Fibroblast of lung (primary cell): ENCODE data around the gene DARS2. TPM values are rescaled to one million over a fixed set of nuclear protein-coding genes. Genes with fewer than 3 reads are reported as not detected.
A peak's percentile ranks its signal among the peaks of the same experiment; 100 is the strongest.

ENCODE experiments used
- DNase-seq, 2 donors: peaks; one replicate each; pipeline versions ENCODE4 v3.0.0 to v3.0.0-alpha.2; 2010; ENCODE audit warnings: low read depth in 2 of 2
- H2AFZ ChIP-seq: 2 replicates; pipeline ENCODE4 v1.5.1; 2012; ENCODE audit warnings: low read length, control low read depth, inconsistent platforms
- H3K27ac ChIP-seq: 2 replicates; pipeline ENCODE4 v1.5.1; 2011; ENCODE audit warnings: low read length, control low read depth; ENCODE audit not compliant: insufficient read depth
- H3K27me3 ChIP-seq: 2 replicates; pipeline ENCODE4 v1.5.1; 2011; ENCODE audit warnings: mild to moderate bottlenecking, low read length; ENCODE audit not compliant: control insufficient read depth, insufficient read depth
- H3K36me3 ChIP-seq: 2 replicates; pipeline ENCODE4 v1.5.1; 2011; ENCODE audit warnings: low read length; ENCODE audit not compliant: control insufficient read depth, insufficient read depth
- H3K4me1 ChIP-seq: 2 replicates; pipeline ENCODE4 v1.5.1; 2011; ENCODE audit warnings: low read length; ENCODE audit not compliant: control insufficient read depth, insufficient read depth; ENCODE audit errors: extremely low read depth
- H3K4me2 ChIP-seq: 2 replicates; pipeline ENCODE4 v1.5.1; 2011; ENCODE audit warnings: low read length, control low read depth; ENCODE audit not compliant: insufficient read depth; ENCODE audit errors: extremely low read depth
- H3K4me3 ChIP-seq, 4 experiments: fragments of 200-600 bp in 1 of 4; sonication (generic) in 1 of 4; replicated peaks in 1 of 4; 2 replicates each; pipeline ENCODE4 v1.5.1; 2011 to 2016; ENCODE audit warnings: low read length in 4 of 4, low read depth in 3 of 4, mild to moderate bottlenecking in 3 of 4, control low read depth in 2 of 4, inconsistent platforms in 1 of 4, mixed read lengths in 1 of 4; ENCODE audit not compliant: insufficient read depth in 1 of 4; ENCODE audit errors: control extremely low read depth in 1 of 4
- H3K79me2 ChIP-seq: 2 replicates; pipeline ENCODE4 v1.5.1; 2012; ENCODE audit warnings: mild to moderate bottlenecking, low read length, inconsistent platforms; ENCODE audit not compliant: control insufficient read depth, insufficient read depth
- H3K9ac ChIP-seq: 2 replicates; pipeline ENCODE4 v1.5.1; 2011; ENCODE audit warnings: mild to moderate bottlenecking, low read length, control low read depth; ENCODE audit not compliant: insufficient read depth
- H3K9me3 ChIP-seq: 2 replicates; pipeline ENCODE4 v1.5.1; 2012; ENCODE audit warnings: low read depth, low read length; ENCODE audit not compliant: control insufficient read depth, insufficient read depth
- H4K20me1 ChIP-seq: 2 replicates; pipeline ENCODE4 v1.5.1; 2011; ENCODE audit warnings: low read length; ENCODE audit not compliant: control insufficient read depth, insufficient read depth; ENCODE audit errors: extremely low read depth
- CTCF ChIP-seq, 2 donors: IDR thresholded peaks in 1 of 2; conservative IDR thresholded peaks in 1 of 2; 1 replicate in 1 of 2; 2 replicates in 1 of 2; pipeline ENCODE4 v1.5.1; 2011 to 2012; ENCODE audit warnings: low read length in 2 of 2, control low read depth in 1 of 2, inconsistent platforms in 1 of 2, low read depth in 1 of 2, mild to moderate bottlenecking in 1 of 2
- EZH2 ChIP-seq: IDR thresholded peaks from 2 replicates; pipeline ENCODE4 v1.5.1; 2012; ENCODE audit warnings: low read length, control low read depth, mild to moderate bottlenecking; ENCODE audit errors: missing control alignments
- polyA plus RNA-seq, 2 donors: library from polyadenylated mRNA; depleted of rRNA in 1 of 2; stranded (reverse) in 1 of 2; unstranded in 1 of 2; fragments of >200 nt; gene quantifications; 2 replicates each; pipeline ENCODE4 v1.2.1, GENCODE V29; 2011 to 2012; ENCODE audit warnings: missing spikeins in 1 of 2
- total RNA-seq: library from RNA; depleted of rRNA; stranded (reverse); fragments of >200 nt; gene quantifications from 2 replicates; pipeline ENCODE4 v1.2.1, GENCODE V29; 2014

The DARS2 gene
- total and polyA plus RNA-seq, 2 donors (not counting 1 experiment from before 2014, with no cell fraction given): 17.8 to 19.5 TPM

DNA sequence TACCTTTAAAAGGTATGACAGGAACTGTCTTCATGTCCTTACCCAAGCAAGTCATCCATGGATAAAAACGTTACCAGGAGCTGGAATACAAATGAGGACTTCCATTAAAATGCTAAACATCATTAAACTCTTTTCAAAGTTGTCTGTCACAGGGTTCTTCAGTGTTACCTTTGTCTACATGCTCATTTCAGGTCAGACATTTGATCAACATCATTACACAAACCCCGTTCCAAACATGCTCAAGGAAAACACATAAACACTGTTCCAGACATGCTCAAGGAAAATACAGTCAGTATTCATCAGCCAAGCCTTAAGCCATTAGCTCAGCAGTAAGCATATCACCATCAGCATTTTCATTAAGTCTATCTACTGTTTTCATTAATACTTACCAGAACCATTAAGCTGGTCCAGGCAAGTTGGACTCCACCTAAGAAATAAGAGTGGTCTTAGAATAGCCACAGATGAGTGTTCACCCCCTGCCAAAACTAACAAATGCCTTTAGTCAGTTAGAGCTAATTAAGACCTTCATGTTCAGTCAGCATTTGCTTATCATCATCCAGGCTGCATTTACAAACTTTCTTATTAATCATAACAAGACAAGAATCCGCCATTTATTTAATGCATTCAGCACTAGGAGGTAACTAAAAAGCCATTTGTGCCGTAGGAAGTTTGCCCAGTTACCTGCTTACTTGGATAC, 41.1 kb downstream of the DARS2 start:
- peaks cover 5% of the 10 kb centered on the region for H4K20me1 ChIP-seq
- H3K4me3 ChIP-seq: peak overlapping the region; percentile 94 to 99 (median 98)
- no peaks in the 10 kb centered on the region for H3K9me3 ChIP-seq
- H3K9ac ChIP-seq: no peak overlapping the region
- H3K79me2 ChIP-seq: peaks cover 36% of the 10 kb centered on the region
- H3K4me2 ChIP-seq: peak overlapping the region; percentile 89
- no peak for TF ChIP-seq CTCF (conservative IDR thresholded peaks at IDR 0.05 in 1 of 2, IDR thresholded peaks at IDR 0.05 in 1 of 2; ENCODE audit: low read depth in 1 of 2, low read length in 2 of 2)
- no peak for TF ChIP-seq EZH2
- H3K27me3 ChIP-seq: no peaks in the 10 kb centered on the region
- H3K27ac ChIP-seq: no peak overlapping the region
- H2AFZ ChIP-seq: no peak overlapping the region
- peaks cover 23% of the 10 kb centered on the region for H3K36me3 ChIP-seq
- H3K4me1 ChIP-seq: peaks cover 5% of the 10 kb centered on the region
- no peak for DNase-seq

DNA sequence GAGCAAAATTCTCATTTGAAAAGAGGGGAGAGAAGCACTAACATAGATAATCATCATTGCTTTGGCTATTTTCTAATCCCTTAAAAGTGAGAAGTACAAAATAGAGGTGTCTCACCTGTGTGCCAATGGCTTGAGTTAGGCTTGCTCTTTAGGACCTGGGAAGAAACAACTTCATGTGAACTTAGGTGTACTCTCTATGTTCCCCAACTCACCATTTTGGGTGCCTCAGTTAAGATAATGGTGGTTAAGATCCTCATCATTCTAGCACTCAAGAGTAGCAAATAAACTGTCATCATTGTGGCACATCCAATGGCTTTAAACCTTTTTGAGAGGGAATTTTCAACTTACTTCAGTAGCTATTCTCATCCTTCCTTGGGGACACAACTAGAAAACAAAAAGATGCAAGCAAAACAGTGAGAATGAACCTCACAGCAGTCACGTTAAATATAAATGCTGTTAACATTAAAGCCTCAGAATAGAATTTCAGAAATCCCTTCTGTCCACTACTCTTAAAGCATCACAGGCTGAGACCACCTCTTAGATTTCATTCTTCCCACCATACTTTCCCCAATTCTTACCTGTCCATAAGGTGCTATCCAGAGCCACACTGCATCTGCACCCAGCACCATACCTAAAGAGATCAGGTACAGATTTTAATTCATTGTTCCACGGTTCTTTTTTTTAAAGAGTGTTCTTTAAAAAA, 42.1 kb downstream of the DARS2 start:
- Histone ChIP-seq H3K79me2 (peaks cover 36% of the 10 kb centered on the region), H3K27me3 (no peaks in the 10 kb centered on the region), H4K20me1 (peaks cover 5% of the 10 kb centered on the region), H3K4me2 (peak overlapping the region; percentile 89), H3K4me3 (peak overlapping the region; percentile 94 to 99 (median 98)), H3K36me3 (peaks cover 23% of the 10 kb centered on the region), H2AFZ (no peak overlapping the region), H3K4me1 (peaks cover 5% of the 10 kb centered on the region), H3K9ac (peak overlapping the region; percentile 81), H3K9me3 (no peaks in the 10 kb centered on the region), H3K27ac (peak overlapping the region; percentile 90)
- no peak for DNase-seq
- no peak for TF ChIP-seq EZH2
- no peak for TF ChIP-seq CTCF (conservative IDR thresholded peaks at IDR 0.05 in 1 of 2, IDR thresholded peaks at IDR 0.05 in 1 of 2; ENCODE audit: low read depth in 1 of 2, low read length in 2 of 2)

DNA sequence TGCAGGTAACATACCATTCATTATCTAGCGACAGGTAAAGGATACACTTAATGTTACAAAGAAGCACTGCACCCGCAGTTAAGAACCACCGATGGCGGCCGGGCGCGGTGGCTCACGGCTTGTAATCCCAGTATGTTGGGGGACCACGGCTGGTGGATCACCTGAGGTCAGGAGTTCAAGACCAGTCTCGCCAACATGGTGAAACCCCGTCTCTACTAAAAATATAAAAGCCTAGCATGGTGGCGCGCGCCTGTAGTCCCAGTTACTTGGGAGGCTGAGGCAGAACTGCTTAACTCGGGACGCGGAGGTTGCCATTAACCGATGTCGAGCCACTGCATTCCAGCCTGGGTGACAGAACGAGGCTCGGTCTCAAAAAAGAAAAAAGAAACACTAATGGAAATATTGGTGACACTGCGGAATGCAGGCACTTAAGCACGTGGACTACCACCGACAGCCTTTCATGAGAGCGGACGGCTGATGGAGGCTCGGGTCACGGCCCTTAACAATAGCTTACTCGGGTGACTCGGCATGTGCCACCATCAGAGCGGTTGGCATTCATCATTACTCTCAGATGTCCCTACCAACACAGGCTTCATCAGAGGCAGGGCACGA, 42.8 kb downstream of the DARS2 start:
- TF ChIP-seq CTCF (conservative IDR thresholded peaks at IDR 0.05 in 1 of 2, IDR thresholded peaks at IDR 0.05 in 1 of 2; ENCODE audit: low read depth in 1 of 2, low read length in 2 of 2) (no peak), EZH2 (no peak)
- Histone ChIP-seq H3K27me3 (no peaks in the 10 kb centered on the region), H3K9ac (peak overlapping the region; percentile 81), H3K79me2 (peaks cover 36% of the 10 kb centered on the region), H4K20me1 (peaks cover 5% of the 10 kb centered on the region), H3K4me3 (peak overlapping the region; percentile 94 to 99 (median 98)), H2AFZ (no peak overlapping the region), H3K36me3 (peaks cover 23% of the 10 kb centered on the region), H3K4me2 (peak overlapping the region; percentile 89), H3K27ac (peak overlapping the region; percentile 90), H3K4me1 (peaks cover 5% of the 10 kb centered on the region), H3K9me3 (no peaks in the 10 kb centered on the region)
- DNase-seq: no peak
